Ishikawa (cell line): ENCODE results near the gene LMOD3.

Experiments used
- CEBPB ChIP-seq: IDR thresholded peaks from 2 replicates; pipeline ENCODE4 v1.6.1; 2012
- CREB1 ChIP-seq: IDR thresholded peaks from 2 replicates; pipeline ENCODE4 v1.6.1; 2012; ENCODE audit warnings: low read depth
- EGR1 ChIP-seq: IDR thresholded peaks from 2 replicates; pipeline ENCODE4 v1.6.1; 2012
- EP300 ChIP-seq: IDR thresholded peaks from 2 replicates; pipeline ENCODE4 v1.6.1; 2012; ENCODE audit warnings: borderline replicate concordance
- FOXM1 ChIP-seq: IDR thresholded peaks from 2 replicates; pipeline ENCODE4 v1.6.1; 2012; ENCODE audit warnings: low read depth, borderline replicate concordance
- NFIC ChIP-seq: IDR thresholded peaks from 2 replicates; pipeline ENCODE4 v1.6.1; 2012
- RAD21 ChIP-seq: IDR thresholded peaks from 2 replicates; pipeline ENCODE4 v1.6.1; 2012; ENCODE audit warnings: low read depth
- TAF1 ChIP-seq: IDR thresholded peaks from 2 replicates; pipeline ENCODE4 v1.6.1; 2012; ENCODE audit warnings: low read depth, mild to moderate bottlenecking
- TCF12 ChIP-seq: IDR thresholded peaks from 2 replicates; pipeline ENCODE4 v1.6.1; 2012; ENCODE audit warnings: low read depth
- TEAD4 ChIP-seq: IDR thresholded peaks from 2 replicates; pipeline ENCODE4 v1.6.1; 2012
- YY1 ChIP-seq: IDR thresholded peaks from 2 replicates; pipeline ENCODE4 v1.6.1; 2012; ENCODE audit warnings: low read depth
- ZBTB7A ChIP-seq: IDR thresholded peaks from 2 replicates; pipeline ENCODE4 v1.6.1; 2012; ENCODE audit warnings: low read depth
- TF ChIP-seq, protein P1 (sequence below): IDR thresholded peaks from 2 replicates; pipeline ENCODE4 v1.6.1; 2012
- TF ChIP-seq, protein P2 (sequence below): IDR thresholded peaks from 2 replicates; pipeline ENCODE4 v1.6.1; 2012; ENCODE audit warnings: low read depth, mild to moderate bottlenecking
- TF ChIP-seq, protein P3 (sequence below): IDR thresholded peaks from 2 replicates; pipeline ENCODE4 v1.6.1; 2012

The LMOD3 gene

DNA sequence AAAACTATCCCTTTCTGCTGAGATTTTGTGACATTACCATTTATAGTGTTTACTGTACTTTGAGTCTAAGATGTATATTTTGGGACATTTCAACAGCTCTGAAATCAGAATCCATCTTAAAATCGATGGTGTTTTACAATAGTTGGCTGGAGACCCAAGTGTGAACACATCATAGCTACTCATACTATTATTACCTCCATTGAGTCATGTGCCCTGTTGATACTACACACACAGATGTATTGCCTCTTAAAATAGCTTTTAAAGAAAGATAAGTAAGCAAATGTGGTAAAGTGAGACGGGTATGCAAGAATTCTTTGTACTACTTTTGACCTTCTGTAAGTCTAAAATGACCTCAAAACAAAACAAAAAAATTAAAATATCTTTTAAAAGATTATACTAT, 6.7 kb downstream of the LMOD3 start:
- TF ChIP-seq, protein P1, sequence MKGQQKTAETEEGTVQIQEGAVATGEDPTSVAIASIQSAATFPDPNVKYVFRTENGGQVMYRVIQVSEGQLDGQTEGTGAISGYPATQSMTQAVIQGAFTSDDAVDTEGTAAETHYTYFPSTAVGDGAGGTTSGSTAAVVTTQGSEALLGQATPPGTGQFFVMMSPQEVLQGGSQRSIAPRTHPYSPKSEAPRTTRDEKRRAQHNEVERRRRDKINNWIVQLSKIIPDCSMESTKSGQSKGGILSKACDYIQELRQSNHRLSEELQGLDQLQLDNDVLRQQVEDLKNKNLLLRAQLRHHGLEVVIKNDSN: no peak
- no peak for TF ChIP-seq ZBTB7A
- TF ChIP-seq EGR1: no peak

DNA sequence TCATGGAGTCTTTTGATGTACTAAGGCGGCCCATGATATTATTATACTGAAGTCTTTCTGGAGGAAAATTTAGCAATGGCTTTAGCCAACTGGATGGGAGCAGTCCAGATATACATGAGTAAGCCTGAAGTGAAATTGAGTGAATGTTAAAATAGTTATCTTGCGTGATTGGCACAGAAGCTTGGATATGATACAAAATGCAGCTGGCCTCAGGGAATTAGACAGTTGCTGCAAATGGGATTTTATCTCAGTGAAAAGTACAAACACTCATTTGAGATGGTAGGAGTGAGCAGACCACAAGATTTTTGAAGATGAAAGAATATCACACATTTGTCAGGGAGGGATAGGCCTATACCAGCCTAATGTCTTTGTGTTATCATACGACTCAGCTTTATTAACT, 8.9 kb downstream of the LMOD3 start:
- TF ChIP-seq ZBTB7A: no peak
- no peak for TF ChIP-seq YY1
- no peak for TF ChIP-seq FOXM1
- no peak for TF ChIP-seq EGR1
- TF ChIP-seq, protein P2, sequence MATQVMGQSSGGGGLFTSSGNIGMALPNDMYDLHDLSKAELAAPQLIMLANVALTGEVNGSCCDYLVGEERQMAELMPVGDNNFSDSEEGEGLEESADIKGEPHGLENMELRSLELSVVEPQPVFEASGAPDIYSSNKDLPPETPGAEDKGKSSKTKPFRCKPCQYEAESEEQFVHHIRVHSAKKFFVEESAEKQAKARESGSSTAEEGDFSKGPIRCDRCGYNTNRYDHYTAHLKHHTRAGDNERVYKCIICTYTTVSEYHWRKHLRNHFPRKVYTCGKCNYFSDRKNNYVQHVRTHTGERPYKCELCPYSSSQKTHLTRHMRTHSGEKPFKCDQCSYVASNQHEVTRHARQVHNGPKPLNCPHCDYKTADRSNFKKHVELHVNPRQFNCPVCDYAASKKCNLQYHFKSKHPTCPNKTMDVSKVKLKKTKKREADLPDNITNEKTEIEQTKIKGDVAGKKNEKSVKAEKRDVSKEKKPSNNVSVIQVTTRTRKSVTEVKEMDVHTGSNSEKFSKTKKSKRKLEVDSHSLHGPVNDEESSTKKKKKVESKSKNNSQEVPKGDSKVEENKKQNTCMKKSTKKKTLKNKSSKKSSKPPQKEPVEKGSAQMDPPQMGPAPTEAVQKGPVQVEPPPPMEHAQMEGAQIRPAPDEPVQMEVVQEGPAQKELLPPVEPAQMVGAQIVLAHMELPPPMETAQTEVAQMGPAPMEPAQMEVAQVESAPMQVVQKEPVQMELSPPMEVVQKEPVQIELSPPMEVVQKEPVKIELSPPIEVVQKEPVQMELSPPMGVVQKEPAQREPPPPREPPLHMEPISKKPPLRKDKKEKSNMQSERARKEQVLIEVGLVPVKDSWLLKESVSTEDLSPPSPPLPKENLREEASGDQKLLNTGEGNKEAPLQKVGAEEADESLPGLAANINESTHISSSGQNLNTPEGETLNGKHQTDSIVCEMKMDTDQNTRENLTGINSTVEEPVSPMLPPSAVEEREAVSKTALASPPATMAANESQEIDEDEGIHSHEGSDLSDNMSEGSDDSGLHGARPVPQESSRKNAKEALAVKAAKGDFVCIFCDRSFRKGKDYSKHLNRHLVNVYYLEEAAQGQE: no peak
- no peak for TF ChIP-seq CEBPB
- TF ChIP-seq EP300: no peak
- TF ChIP-seq NFIC: no peak
- TF ChIP-seq, protein P3, sequence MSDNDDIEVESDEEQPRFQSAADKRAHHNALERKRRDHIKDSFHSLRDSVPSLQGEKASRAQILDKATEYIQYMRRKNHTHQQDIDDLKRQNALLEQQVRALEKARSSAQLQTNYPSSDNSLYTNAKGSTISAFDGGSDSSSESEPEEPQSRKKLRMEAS: no peak
- TF ChIP-seq TAF1: no peak
- no peak for TF ChIP-seq CREB1
- no peak for TF ChIP-seq RAD21
- TF ChIP-seq TCF12: no peak
- no peak for TF ChIP-seq TEAD4
- TF ChIP-seq, protein P1: no peak

DNA sequence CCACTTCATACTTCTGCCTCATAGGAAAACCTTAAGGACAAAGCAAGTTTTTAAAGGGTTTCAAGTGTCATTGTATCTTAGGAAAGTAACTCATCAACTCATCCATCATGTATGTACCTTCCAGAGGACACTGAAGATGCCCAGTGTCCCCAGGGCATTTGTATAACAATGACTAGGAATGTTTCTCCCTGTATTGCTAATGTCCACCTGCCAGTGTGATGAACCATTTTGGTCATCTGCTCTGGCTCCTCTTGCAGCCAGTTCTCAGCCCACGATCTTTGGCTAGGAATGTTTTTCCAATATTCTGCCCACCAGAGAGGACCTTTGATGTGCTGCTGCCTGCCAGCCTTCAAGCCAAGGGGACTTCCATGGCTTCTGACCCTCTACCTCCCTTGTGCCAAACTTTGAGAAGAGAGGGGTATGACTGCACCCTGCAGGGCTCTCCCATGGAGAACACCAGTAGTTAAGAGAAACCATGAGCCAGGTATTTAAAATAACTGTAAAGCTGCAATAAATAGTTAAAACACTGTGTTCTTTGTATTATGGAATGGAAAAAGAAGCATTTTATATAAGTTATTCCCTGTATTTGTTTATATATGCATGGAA, 11.4 kb downstream of the LMOD3 start:
- TF ChIP-seq TEAD4 (no peak), EP300 (no peak), YY1 (no peak), NFIC (no peak), CEBPB (no peak), CREB1 (no peak), TAF1 (no peak), TCF12 (no peak), RAD21 (no peak), EGR1 (no peak), FOXM1 (no peak), ZBTB7A (no peak)
- TF ChIP-seq, protein P2: no peak
- TF ChIP-seq, protein P3: no peak
- TF ChIP-seq, protein P1: no peak

DNA sequence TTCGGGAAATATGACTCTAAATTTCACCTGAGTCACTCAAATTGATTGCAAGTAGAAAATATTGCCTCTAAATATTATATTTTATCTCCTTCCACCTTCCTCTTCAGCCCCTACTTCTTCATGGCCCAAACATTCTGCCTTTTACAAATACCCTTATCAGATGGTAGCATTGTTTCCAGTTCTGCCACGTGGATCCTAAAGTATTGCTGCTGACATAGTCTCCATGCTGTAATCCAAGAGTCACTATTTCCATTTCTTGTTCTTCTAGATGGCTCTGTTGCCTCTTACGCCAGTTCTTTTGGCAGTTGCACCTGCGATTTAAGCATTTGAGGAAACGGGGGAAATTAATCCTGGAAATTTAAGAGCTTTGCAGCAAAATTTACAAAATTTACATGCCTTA, 13.6 kb downstream of the LMOD3 start:
- TF ChIP-seq YY1: no peak
- TF ChIP-seq TCF12: no peak
- TF ChIP-seq EP300: no peak
- no peak for TF ChIP-seq NFIC
- TF ChIP-seq CREB1: no peak
- no peak for TF ChIP-seq EGR1
- TF ChIP-seq, protein P3: no peak
- no peak for TF ChIP-seq TAF1
- no peak for TF ChIP-seq FOXM1
- TF ChIP-seq ZBTB7A: no peak
- TF ChIP-seq, protein P2: no peak
